Activated CD4-positive, alpha-beta T cell treated with anti-CD3 and anti-CD28 coated beads, Interleukin-2, amount 10 ng/mL, durations not matched to agents 24 days and 14 days (primary cell): ENCODE results near the gene SNRNP25. TPM values are rescaled to one million over a fixed set of nuclear protein-coding genes. Genes with fewer than 3 reads are reported as not detected.
"Not testable (repeated sequence)": the region's sequence is repeated elsewhere in the genome, so short reads cannot be mapped to it uniquely, and the experiment has no call there.

ENCODE experiments used
- DNase-seq: peaks from one replicate; pipeline ENCODE4 v3.0.0; 2022
- H3K27ac Mint-ChIP-seq: one replicate; pipeline ENCODE4 v1.8.0; 2022; ENCODE audit warnings: mild to moderate bottlenecking, mixed read lengths
- H3K27me3 Mint-ChIP-seq: one replicate; pipeline ENCODE4 v1.8.0; 2022; ENCODE audit warnings: mixed read lengths
- H3K36me3 Mint-ChIP-seq: one replicate; pipeline ENCODE4 v1.8.0; 2022; ENCODE audit warnings: low read depth, mild to moderate bottlenecking, mixed read lengths
- H3K4me1 Mint-ChIP-seq: one replicate; pipeline ENCODE4 v1.8.0; 2021; ENCODE audit warnings: mixed read lengths
- H3K4me3 Mint-ChIP-seq: one replicate; pipeline ENCODE4 v1.8.0; 2022; ENCODE audit warnings: mild to moderate bottlenecking, moderate library complexity, mixed read lengths
- H3K9me3 Mint-ChIP-seq: one replicate; pipeline ENCODE4 v1.8.0; 2021; ENCODE audit warnings: mixed read lengths
- intact Hi-C: fragments of 100-400 bp; cut with micrococcal nuclease; formaldehyde crosslinking; loops from one replicate; pipeline ENCODE4 v1.15.1; 2023
- total RNA-seq: library from RNA; stranded (reverse); gene quantifications from 2 replicates; pipeline ENCODE4 v1.2.3, GENCODE V29; 2022

Gene SNRNP25
- 97.7 and 99.9 TPM in 2 replicates for total RNA-seq

GRCh38 chr16:53346-54236 lies at the start of gene SNRNP25, which contains the start of gene POLR3K:
Gene SNRNP25, plus strand, starts transcription at chr16:53828. Its CDS starts 189 bp downstream, at chr16:54017.
Gene POLR3K, minus strand, starts transcription at chr16:53608. Its CDS starts 22 bp downstream, at chr16:53586.
- Mint-ChIP-seq H3K9me3 (no peaks in the 10 kb centered on the region), H3K27me3 (no peaks in the 10 kb centered on the region), H3K36me3 (peaks cover 44% of the 10 kb centered on the region), H3K27ac (peak within 1 kb of the TSS; percentile 93), H3K4me1 (peaks cover 19% of the 10 kb centered on the region), H3K4me3 (peak within 1 kb of the TSS; percentile 98)
- intact Hi-C loops, result no loop called here
- DNase-seq, result peak; percentile 98

- Mint-ChIP-seq H3K9me3 (no peaks in the 10 kb centered on the region), H3K4me1 (no peaks in the 10 kb centered on the region), H3K27ac (no peak overlapping the region), H3K36me3 (no peaks in the 10 kb centered on the region), H3K4me3 (peak overlapping the region; percentile 30), H3K27me3 (no peaks in the 10 kb centered on the region)
- intact Hi-C loops, result no loop called here
- peak; percentile 66 for DNase-seq
Observed at GRCh38 chr16:9903-10665, 43.5 kb upstream of the SNRNP25 start.

GRCh38 chr16:10772-11171 lies 42.9 kb upstream of the SNRNP25 start:
- H3K27ac Mint-ChIP-seq, H3K9me3 Mint-ChIP-seq, H3K4me1 Mint-ChIP-seq, H3K36me3 Mint-ChIP-seq, H3K27me3 Mint-ChIP-seq, H3K4me3 Mint-ChIP-seq, intact Hi-C loops: not testable (repeated sequence)
- DNase-seq, result peak; percentile 97

- H3K27ac Mint-ChIP-seq, H3K9me3 Mint-ChIP-seq: not testable (repeated sequence)
Observed at GRCh38 chr16:17062-17765, 36.4 kb upstream of the SNRNP25 start.

GRCh38 chr16:20886-21285 lies 32.7 kb upstream of the SNRNP25 start:
- H3K36me3 Mint-ChIP-seq, DNase-seq, H3K27me3 Mint-ChIP-seq, intact Hi-C loops, H3K9me3 Mint-ChIP-seq, H3K4me3 Mint-ChIP-seq, H3K27ac Mint-ChIP-seq, H3K4me1 Mint-ChIP-seq: not testable (repeated sequence)

More at GRCh38 chr16:17062-17765, 36.4 kb upstream of the SNRNP25 start:
- H3K4me3 Mint-ChIP-seq, H3K36me3 Mint-ChIP-seq, DNase-seq, intact Hi-C loops, H3K4me1 Mint-ChIP-seq, H3K27me3 Mint-ChIP-seq: not testable (repeated sequence)

- DNase-seq, H3K4me1 Mint-ChIP-seq, intact Hi-C loops, H3K27ac Mint-ChIP-seq, H3K27me3 Mint-ChIP-seq, H3K4me3 Mint-ChIP-seq, H3K9me3 Mint-ChIP-seq, H3K36me3 Mint-ChIP-seq: not testable (repeated sequence)
Observed at GRCh38 chr16:24151-24550, 29.5 kb upstream of the SNRNP25 start.

- H3K4me1 Mint-ChIP-seq, H3K36me3 Mint-ChIP-seq, H3K9me3 Mint-ChIP-seq, intact Hi-C loops, H3K27ac Mint-ChIP-seq, H3K27me3 Mint-ChIP-seq, H3K4me3 Mint-ChIP-seq: not testable (repeated sequence)
- DNase-seq, result peak; percentile 58
Observed at GRCh38 chr16:25926-26348, 27.7 kb upstream of the SNRNP25 start.

GRCh38 chr16:30627-31026 lies 23.0 kb upstream of the SNRNP25 start:
- H3K27ac Mint-ChIP-seq, H3K9me3 Mint-ChIP-seq, H3K27me3 Mint-ChIP-seq, intact Hi-C loops, H3K4me3 Mint-ChIP-seq, DNase-seq, H3K4me1 Mint-ChIP-seq, H3K36me3 Mint-ChIP-seq: not testable (repeated sequence)

GRCh38 chr16:33154-33876 lies 20.3 kb upstream of the SNRNP25 start:
- H3K9me3 Mint-ChIP-seq, H3K27ac Mint-ChIP-seq, H3K4me3 Mint-ChIP-seq, H3K27me3 Mint-ChIP-seq, H3K36me3 Mint-ChIP-seq, DNase-seq, H3K4me1 Mint-ChIP-seq, intact Hi-C loops: not testable (repeated sequence)

- peaks cover 11% of the 10 kb centered on the region for H3K36me3 Mint-ChIP-seq
- no peak for DNase-seq
- peaks cover 9% of the 10 kb centered on the region for H3K4me1 Mint-ChIP-seq
- H3K4me3 Mint-ChIP-seq, result no peak overlapping the region
- intact Hi-C loops, result no loop called here
- H3K27ac Mint-ChIP-seq, result no peak overlapping the region
- H3K27me3 Mint-ChIP-seq, result no peaks in the 10 kb centered on the region
- no peaks in the 10 kb centered on the region for H3K9me3 Mint-ChIP-seq
Observed at GRCh38 chr16:33877-34647, 19.6 kb upstream of the SNRNP25 start.

- H3K4me1 Mint-ChIP-seq, result peaks cover 14% of the 10 kb centered on the region
- H3K27ac Mint-ChIP-seq, result no peak overlapping the region
- no peaks in the 10 kb centered on the region for H3K9me3 Mint-ChIP-seq
- H3K36me3 Mint-ChIP-seq, result peaks cover 15% of the 10 kb centered on the region
- no peak for DNase-seq
- intact Hi-C loops, result no loop called here
- no peak overlapping the region for H3K4me3 Mint-ChIP-seq
- H3K27me3 Mint-ChIP-seq, result no peaks in the 10 kb centered on the region
Observed at GRCh38 chr16:34648-34987, 19.0 kb upstream of the SNRNP25 start.

GRCh38 chr16:35011-35677 lies 18.5 kb upstream of the SNRNP25 start:
- H3K36me3 Mint-ChIP-seq, result peaks cover 15% of the 10 kb centered on the region
- no peak overlapping the region for H3K27ac Mint-ChIP-seq
- intact Hi-C loops, result no loop called here
- no peaks in the 10 kb centered on the region for H3K9me3 Mint-ChIP-seq
- H3K4me3 Mint-ChIP-seq, result no peak overlapping the region
- H3K27me3 Mint-ChIP-seq, result no peaks in the 10 kb centered on the region
- peaks cover 17% of the 10 kb centered on the region for H3K4me1 Mint-ChIP-seq
- DNase-seq, result peak; percentile 53
